GM18511 (cell line): ENCODE data around the gene RUFY4.
"Not testable (repeated sequence)": the region's sequence is repeated elsewhere in the genome, so short reads cannot be mapped to it uniquely, and the experiment has no call there.

Experiments
- ATAC-seq: cut with Tn5 transposase; IDR thresholded peaks from one replicate; pipeline ENCODE4 v1.9.1; 2021; ENCODE audit warnings: mild to moderate bottlenecking, moderate library complexity; ENCODE audit not compliant: unreplicated experiment

Gene RUFY4

DNA sequence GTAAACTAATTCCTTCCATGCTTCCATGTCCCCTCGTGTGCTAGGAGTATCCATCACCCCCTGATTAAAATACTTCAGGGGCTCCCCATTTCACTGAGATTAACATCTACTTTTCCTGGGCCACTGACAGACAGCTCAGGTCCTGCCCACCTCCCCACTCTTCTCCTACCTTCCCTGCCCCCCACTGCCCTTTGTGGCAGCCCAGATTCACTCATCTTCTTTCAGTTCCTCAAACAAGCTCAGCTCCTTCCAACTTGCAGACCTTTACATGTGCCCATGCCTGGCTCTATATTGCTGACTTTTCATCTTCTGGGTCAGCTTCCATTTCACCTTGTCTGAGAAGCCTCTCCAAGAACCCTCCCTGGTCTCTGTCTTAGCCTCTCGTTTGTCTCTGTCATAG, 12.0 kb downstream of the RUFY4 start:
- ATAC-seq: peak; percentile 97

DNA sequence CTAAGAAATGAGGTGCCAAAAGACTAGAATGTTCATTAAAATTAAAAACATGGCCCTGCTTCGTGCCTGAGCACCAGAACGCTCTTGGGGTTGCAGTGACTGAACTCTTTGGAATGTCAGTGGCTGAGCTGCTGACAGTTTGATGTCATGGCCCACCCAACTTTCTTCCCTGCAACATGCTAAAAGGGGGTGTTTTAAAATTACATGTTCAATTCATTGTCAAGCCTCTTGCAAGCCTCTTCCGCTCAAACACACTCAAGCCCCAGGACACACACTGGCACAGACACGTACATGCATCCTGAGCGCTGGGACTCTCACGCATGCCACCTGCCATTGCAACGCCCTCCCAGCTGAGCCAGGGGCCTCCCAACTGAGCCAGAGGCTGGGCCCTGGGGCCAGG, 12.6 kb downstream of the RUFY4 start:
- ATAC-seq: no peak

- ATAC-seq: no peak
These were observed 13.7 kb downstream of the RUFY4 start for GRCh38 chr2:218082586-218083351.

DNA sequence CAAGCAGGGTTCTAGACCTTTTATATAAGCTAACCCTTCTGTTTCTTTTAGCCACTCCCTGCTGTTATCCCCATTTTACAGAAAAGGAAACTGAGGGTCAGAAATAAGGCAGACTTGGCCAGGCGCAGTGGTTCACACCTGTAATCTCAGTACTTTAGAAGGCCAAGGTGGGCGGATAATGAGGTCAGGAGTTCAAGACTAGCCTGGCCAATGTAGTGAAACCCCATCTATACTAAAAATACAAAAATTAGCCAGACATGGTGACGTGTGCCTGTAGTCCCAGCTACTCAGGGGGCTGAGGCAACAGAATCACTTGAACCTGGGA, 14.3 kb downstream of the RUFY4 start:
- ATAC-seq: no peak

DNA sequence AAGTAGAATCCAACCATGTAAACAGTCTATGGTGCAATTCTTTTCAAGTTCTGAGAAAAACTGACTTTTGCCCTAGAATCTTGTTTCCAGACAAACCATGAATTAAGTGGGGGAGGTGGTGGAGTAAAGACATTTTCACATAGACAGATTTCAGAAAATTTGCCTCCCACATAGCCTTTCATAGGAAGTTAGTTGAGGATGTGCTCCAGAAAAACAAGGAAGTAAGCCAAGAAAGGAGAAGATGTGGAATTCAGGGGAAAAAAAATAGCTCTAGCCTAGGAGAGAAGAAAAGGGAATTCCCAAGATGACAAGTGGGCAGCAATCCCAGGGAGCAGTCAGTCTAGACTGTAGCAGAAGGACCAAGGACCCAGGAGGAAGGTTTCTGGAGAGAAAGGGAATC, 17.4 kb downstream of the RUFY4 start:
- no peak for ATAC-seq

GRCh38 chr2:218089259-218089658, 20.2 kb downstream of the RUFY4 start:
- no peak for ATAC-seq

- no peak for ATAC-seq
These were observed 22.7 kb downstream of the RUFY4 start for GRCh38 chr2:218091746-218092145.

DNA sequence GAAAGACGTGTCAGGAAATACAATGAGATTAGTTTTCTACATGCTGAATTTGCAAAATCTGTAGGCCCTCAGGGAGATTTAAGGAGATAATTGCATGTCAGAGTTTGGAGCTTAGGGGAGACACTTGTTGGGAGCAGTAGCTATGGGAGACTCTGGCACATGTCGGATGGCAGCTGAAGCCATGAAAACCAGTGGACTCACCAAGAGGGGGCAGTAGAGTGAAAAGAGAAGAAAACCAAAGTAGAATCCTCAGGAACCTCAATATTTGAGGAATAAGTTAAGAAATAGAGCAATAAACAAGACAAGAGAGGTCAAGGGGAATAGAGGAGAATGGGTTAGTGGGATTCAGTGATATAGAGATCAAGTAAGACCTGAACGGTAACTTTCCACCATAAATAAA, 24.8 kb downstream of the RUFY4 start:
- ATAC-seq: no peak

DNA sequence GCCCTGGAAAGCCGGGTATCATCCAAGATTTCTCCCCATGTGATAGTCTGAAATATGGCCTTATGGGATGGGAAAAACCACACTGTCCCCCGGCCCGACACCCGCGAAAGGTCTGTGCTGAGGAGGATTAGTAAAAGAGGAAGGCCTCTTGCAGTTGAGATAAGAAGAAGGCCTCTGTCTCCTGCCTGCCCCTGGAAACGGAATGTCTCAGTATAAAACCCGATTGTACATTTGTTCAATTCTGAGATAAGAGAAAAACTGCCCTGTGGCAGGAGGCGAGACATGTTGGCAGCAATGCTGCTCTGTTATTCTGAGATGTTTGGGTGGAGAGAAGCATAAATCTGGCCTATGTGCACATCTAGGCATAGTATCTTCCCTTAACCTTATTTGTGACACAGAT, 26.8 kb downstream of the RUFY4 start:
- ATAC-seq: no peak

GRCh38 chr2:218097975-218098374, 28.9 kb downstream of the RUFY4 start:
- no peak for ATAC-seq

DNA sequence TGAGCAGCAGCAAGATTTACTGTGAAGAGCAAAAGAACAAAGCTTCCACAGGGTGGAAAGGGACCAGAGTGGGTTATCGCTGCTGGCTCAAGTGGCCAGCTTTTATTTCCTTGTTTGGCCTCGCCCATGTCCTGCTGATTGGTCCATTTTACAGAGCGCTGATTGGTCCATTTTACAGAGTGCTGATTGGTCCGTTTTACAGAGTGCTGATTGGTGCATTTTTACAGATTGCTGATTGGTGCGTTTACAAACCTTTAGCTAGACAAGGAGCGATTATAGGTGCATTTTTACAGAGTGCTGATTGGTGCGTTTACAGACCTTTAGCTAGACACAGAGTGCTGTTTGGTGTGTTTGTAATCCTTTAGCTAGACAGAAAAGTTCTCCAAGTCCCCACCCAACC, 39.8 kb downstream of the RUFY4 start:
- not testable (repeated sequence) for ATAC-seq

- ATAC-seq: not testable (repeated sequence)
These were observed 52.7 kb downstream of the RUFY4 start for GRCh38 chr2:218121789-218122188.

- not testable (repeated sequence) for ATAC-seq
These were observed 53.2 kb downstream of the RUFY4 start for GRCh38 chr2:218122286-218122685.

DNA sequence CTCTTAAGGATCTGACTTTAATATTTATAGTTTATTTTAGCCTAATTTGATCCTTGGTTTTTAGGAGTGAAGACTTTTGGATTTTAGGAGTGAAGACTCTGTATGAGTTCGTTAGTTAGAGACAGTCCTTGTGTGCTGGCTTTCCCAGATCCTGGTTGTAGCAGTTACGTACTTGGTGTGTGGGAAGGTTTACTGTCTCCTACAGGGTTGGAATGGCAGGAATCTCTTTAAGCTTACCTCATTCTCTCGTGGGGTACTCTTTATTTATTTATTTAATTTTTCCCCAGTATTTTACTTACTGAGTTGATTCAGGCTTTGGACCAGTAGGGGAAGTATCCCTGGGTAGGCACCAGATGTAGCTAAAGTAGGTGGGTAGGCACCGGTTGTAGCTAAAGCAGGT, 54.9 kb downstream of the RUFY4 start:
- no peak for ATAC-seq

DNA sequence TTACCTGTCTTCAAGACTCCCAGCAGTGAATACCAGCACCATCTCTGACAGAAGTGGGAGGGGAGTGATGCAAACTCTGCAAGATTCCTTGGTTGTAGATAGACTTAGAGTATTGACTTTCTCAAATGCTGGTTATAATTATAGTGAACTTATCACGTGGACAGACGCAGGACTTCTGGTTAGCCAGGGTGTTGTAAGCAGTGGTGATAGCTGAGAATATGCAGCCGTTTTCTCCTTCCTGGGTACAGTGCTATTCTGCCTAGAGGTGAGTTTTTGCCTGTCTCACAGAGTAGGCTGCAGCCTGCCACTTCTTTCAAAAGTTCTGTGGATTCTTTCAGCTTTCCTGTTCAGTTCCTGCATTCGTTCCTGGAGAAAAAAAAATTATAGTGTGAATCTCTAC, 56.0 kb downstream of the RUFY4 start:
- ATAC-seq: no peak

DNA sequence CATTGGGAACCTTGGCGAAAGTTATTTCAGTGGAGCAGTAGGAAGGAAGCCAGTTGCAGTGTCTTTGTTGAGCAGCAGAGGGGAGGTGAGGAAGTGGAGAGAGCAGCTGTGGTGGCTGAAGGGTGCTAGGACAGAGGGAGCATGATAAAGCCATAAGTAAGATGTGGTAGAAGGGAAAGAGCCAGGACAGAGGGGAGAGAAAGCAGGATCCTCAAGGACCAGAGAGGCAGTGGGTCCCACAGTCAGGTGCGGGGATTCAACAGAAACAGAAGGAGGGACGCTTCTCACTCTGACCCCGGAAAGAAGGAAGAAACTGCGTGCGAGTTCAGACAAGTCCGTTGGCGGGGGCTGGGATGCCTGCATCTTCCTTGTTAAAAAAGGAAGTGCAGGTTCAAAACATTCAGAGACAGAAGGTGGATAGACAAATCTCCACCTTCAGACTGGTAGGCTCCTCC, 56.6 kb downstream of the RUFY4 start, which contains the start of gene CXCR2:
CXCR2 (plus strand) TSS at position 403 of the 455 bp plus-strand sequence. CDS start 8,774 bp downstream, outside the sequence.
- ATAC-seq: peak; percentile 58

DNA sequence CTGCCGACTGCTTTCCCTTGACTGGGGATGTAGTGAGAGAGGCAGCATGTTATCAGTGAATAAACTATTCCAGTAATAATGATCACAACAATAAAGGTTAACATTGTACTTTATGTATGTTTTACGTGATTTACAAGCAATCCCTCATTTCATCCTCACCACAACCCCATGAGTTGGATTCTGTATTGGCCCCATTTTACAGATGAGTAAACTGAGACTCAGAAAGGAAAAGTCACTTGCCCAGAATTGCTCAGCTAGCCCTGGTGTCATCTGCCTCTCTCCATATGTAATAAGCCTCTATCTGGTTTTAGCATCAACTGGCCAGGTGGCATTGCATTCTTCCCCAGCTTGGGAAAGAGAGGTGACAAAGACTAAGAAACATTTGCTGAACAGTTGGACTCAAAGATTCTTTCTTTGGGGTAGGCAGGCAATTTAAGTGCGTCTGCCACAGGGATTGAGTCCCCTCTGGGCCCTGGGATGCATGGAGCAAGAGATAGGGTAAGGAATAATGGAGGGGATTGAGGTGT, 58.9 kb downstream of the RUFY4 start:
- ATAC-seq: no peak

DNA sequence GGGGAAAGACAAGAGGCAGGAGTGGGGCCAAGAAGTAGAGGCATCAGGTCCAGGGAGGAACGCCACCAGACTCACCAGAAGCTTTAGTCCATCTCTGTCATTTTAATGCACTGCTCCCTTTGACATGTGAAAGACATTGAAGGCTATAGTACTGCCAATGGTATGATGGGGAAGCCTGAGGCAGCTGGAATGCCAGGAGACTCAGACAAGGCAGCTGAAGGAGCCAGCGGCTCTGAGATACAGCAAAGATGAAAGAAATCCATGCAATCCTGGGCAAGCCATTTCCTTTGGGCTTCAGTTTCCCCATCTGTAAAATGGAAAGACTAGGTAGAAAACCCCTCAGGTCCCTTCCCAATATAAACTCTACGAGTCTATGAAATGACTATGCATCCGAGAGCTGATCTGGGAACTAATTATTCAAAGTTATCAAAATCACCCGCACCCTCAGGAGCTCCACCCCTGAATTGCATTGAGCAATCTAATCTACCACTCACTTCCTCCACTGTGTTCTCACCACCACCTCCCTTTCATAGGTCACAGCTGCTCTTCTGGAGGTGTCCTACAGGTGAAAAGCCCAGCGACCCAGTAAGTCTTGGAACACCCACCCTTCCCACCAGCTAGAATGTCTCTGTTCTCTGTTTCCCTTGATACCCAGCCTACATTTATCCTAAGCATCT, 59.9 kb downstream of the RUFY4 start:
- ATAC-seq: no peak

GRCh38 chr2:218129458-218130135, 60.5 kb downstream of the RUFY4 start:
- no peak for ATAC-seq

DNA sequence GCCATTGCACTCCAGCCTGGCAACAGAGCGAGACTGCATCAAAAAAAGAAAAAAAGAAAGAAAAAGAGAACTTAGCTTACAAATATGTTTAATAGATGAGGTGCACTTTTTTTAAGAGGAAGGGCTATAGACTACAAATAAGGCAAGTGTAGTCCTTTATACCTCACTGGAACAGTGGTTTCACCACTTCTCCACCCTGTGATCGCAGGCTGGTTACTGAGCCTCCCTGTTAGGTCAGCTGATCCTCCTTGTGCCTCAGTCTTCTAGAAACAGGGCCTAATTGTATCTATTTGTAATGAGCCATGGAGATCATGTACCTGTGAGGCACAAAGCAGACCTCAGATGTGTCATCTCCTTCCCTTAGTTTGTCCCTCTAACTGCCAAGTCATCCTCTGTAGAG, 61.3 kb downstream of the RUFY4 start:
- no peak for ATAC-seq

DNA sequence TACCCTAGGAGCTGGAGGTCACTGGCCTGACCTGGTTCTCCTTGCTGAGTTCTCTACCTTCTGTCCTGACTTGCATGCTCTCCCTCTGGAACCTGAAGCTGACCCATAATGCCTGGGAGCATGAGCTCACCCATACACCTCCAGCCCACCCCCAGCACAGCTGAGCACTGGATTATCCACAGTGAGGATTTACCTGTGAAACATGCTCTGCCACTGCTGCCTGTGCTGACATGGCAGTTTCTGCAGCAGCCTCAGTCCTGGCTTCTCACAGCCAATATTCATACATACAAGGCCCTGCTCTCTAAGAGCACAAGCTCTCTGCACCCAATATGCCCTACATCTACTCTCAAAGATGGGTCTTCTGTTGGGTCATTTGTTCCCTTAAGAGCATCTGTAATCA, 61.8 kb downstream of the RUFY4 start:
- ATAC-seq: no peak

DNA sequence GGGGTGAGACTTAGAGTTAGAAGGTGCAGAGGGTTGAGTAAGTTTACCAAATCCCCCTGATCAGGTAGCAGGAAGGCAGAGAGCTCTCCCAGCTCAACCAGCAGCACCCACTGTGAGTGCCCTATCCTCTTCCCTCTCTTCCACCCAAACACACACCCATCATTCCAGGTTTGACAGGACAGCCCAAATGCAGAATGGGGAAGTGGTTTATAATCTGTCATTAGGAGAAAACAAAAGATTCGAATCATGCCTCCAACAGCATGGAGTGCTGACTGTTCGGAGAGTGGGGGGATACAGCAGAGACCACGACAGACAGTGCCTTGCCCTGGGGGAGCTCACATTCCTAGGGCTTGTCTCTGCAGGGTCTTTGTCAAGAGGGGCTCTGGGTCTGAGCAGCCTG, 68.5 kb downstream of the RUFY4 start:
- ATAC-seq: no peak
